Activated naive CD8-positive, alpha-beta T cell treated with anti-CD3 and anti-CD28 coated beads, Interleukin-2, amount 10 ng/mL, durations not matched to agents 7 days and 5 days (primary cell): ENCODE measurements around the gene WTAP. TPM values are rescaled to one million over a fixed set of nuclear protein-coding genes. Genes with fewer than 3 reads are reported as not detected.
"Not testable (repeated sequence)": the region's sequence is repeated elsewhere in the genome, so short reads cannot be mapped to it uniquely, and the experiment has no call there.

Source experiments
- ATAC-seq: fragments of 150-1000 bp; cut with Tn5 transposase; one replicate; pipeline ENCODE4 v1.10.0; 2021; ENCODE audit warnings: low read depth, moderate library complexity
- POLR2A ChIA-PET: fragments of 350-600 bp; sonication (Branson Sonifier 250); formaldehyde crosslinking; loops from one replicate; lab custom pipeline; 2021; ENCODE audit warnings: antibody characterized with exemption; lab: Charles Lee
- DNase-seq: peaks from one replicate; pipeline ENCODE4 v3.0.0; 2021
- H3K27ac Mint-ChIP-seq: one replicate; pipeline ENCODE4 v1.8.0; 2022; ENCODE audit warnings: mild to moderate bottlenecking, mixed read lengths
- H3K27me3 Mint-ChIP-seq: one replicate; pipeline ENCODE4 v1.8.0; 2022; ENCODE audit warnings: mild to moderate bottlenecking, moderate library complexity, mixed read lengths
- H3K36me3 Mint-ChIP-seq: one replicate; pipeline ENCODE4 v1.8.0; 2021; ENCODE audit warnings: mild to moderate bottlenecking, mixed read lengths
- H3K4me1 Mint-ChIP-seq: one replicate; pipeline ENCODE4 v1.8.0; 2021; ENCODE audit warnings: mixed read lengths
- H3K4me3 Mint-ChIP-seq: one replicate; pipeline ENCODE4 v1.8.0; 2022; ENCODE audit warnings: mild to moderate bottlenecking, moderate library complexity, mixed read lengths
- H3K9me3 Mint-ChIP-seq: one replicate; pipeline ENCODE4 v1.8.0; 2021; ENCODE audit warnings: mixed read lengths
- total RNA-seq, 2 experiments: library from RNA; stranded (reverse); gene quantifications; one replicate each; pipeline ENCODE4 v1.2.3, GENCODE V29; 2021

Gene WTAP
- total RNA-seq, 2 experiments from 2014 or later = 127 to 129 TPM

GRCh38 chr6:159725208-159725607 is 2.1 kb upstream of the WTAP start:
- Mint-ChIP-seq H3K36me3 (peaks cover 26% of the 10 kb centered on the region), H3K4me1 (peaks cover 19% of the 10 kb centered on the region)
- H3K9me3 Mint-ChIP-seq, H3K27ac Mint-ChIP-seq, DNase-seq, H3K27me3 Mint-ChIP-seq, H3K4me3 Mint-ChIP-seq, ATAC-seq: not testable (repeated sequence)
- POLR2A ChIA-PET = interaction anchor here (2.2 to 5.4 kb wide), 2 partner anchors 32 to 737 kb away, joined by 5 to 46 read pairs; partner anchors contain the start of gene SOD2

GRCh38 chr6:159726255-159726917 is 920 bp upstream of the WTAP start:
- ATAC-seq (peak; percentile 12), DNase-seq (no peak)
- Mint-ChIP-seq H3K27ac (peak overlapping the region; percentile 98), H3K27me3 (no peaks in the 10 kb centered on the region), H3K4me1 (peaks cover 28% of the 10 kb centered on the region), H3K4me3 (peak overlapping the region; percentile 94), H3K9me3 (peaks cover 4% of the 10 kb centered on the region), H3K36me3 (peaks cover 32% of the 10 kb centered on the region)
- POLR2A ChIA-PET = interaction anchor here (0.8 to 5.4 kb wide), 20 partner anchors 8 to 736 kb away, joined by 3 to 89 read pairs (median 4); partner anchors contain the start of genes ACAT2, MRPL18, SOD2 and TAGAP

- peaks cover 4% of the 10 kb centered on the region for H3K9me3 Mint-ChIP-seq
- ATAC-seq (peak; percentile 46), DNase-seq (no peak)
- H3K27me3 Mint-ChIP-seq = no peaks in the 10 kb centered on the region
- peaks cover 33% of the 10 kb centered on the region for H3K4me1 Mint-ChIP-seq
- H3K36me3 Mint-ChIP-seq = peaks cover 26% of the 10 kb centered on the region
- POLR2A ChIA-PET = interaction anchor here (1.7 to 5.4 kb wide), 7 partner anchors 10 to 62 kb away, joined by 5 to 89 read pairs (median 13); partner anchors contain the start of genes ACAT2, MRPL18, SOD2 and TCP1
- H3K27ac Mint-ChIP-seq = peak overlapping the region; percentile 92
- peak overlapping the region; percentile 85 for H3K4me3 Mint-ChIP-seq
These were observed 575 bp downstream of the WTAP start for GRCh38 chr6:159727717-159728445.

- Mint-ChIP-seq H3K27me3 (no peaks in the 10 kb centered on the region), H3K36me3 (peaks cover 20% of the 10 kb centered on the region), H3K27ac (peak overlapping the region; percentile 92), H3K9me3 (no peaks in the 10 kb centered on the region), H3K4me3 (peak overlapping the region; percentile 85), H3K4me1 (peaks cover 31% of the 10 kb centered on the region)
- POLR2A ChIA-PET = interaction anchor here (0.6 to 5.4 kb wide), 4 partner anchors 33 to 61 kb away, joined by 3 to 89 read pairs (median 44); partner anchors contain the start of genes ACAT2, MRPL18, SOD2 and TCP1
- DNase-seq (no peak), ATAC-seq (no peak)
These were observed 1.2 kb downstream of the WTAP start for GRCh38 chr6:159728531-159728964.

GRCh38 chr6:159729598-159730331 is 2.5 kb downstream of the WTAP start:
- Mint-ChIP-seq H3K27me3 (no peaks in the 10 kb centered on the region), H3K36me3 (peaks cover 11% of the 10 kb centered on the region), H3K9me3 (no peaks in the 10 kb centered on the region), H3K27ac (peak overlapping the region; percentile 34), H3K4me1 (peaks cover 32% of the 10 kb centered on the region), H3K4me3 (peak overlapping the region; percentile 85)
- DNase-seq (no peak), ATAC-seq (no peak)
- POLR2A ChIA-PET = interaction anchor here (4.2 to 5.4 kb wide), 3 partner anchors 32 to 60 kb away, joined by 43 to 89 read pairs (median 46); partner anchors contain the start of genes ACAT2, MRPL18, SOD2 and TCP1

- ATAC-seq (no peak), DNase-seq (no peak)
- Mint-ChIP-seq H3K9me3 (no peaks in the 10 kb centered on the region), H3K4me3 (peak overlapping the region; percentile 12), H3K4me1 (peaks cover 32% of the 10 kb centered on the region), H3K36me3 (peaks cover 11% of the 10 kb centered on the region), H3K27ac (no peak overlapping the region), H3K27me3 (no peaks in the 10 kb centered on the region)
- POLR2A ChIA-PET = interaction anchor here (2.5 to 5.4 kb wide), 3 partner anchors 32 to 60 kb away, joined by 16 to 46 read pairs (median 43); partner anchors contain the start of genes ACAT2, MRPL18, SOD2 and TCP1
These were observed 3.0 kb downstream of the WTAP start for GRCh38 chr6:159730332-159730676.

GRCh38 chr6:159732550-159732949 is 5.2 kb downstream of the WTAP start:
- not testable (repeated sequence) for H3K4me3 Mint-ChIP-seq, H3K9me3 Mint-ChIP-seq, DNase-seq, H3K27me3 Mint-ChIP-seq, H3K27ac Mint-ChIP-seq, ATAC-seq
- Mint-ChIP-seq H3K4me1 (peaks cover 29% of the 10 kb centered on the region), H3K36me3 (peaks cover 11% of the 10 kb centered on the region)
- POLR2A ChIA-PET = interaction anchor here (1.9 to 2.5 kb wide), 2 partner anchors 28 to 58 kb away, joined by 5 to 16 read pairs; partner anchors contain the start of genes MRPL18 and TCP1

- not testable (repeated sequence) for H3K9me3 Mint-ChIP-seq
These were observed 6.1 kb downstream of the WTAP start for GRCh38 chr6:159733395-159733794.

GRCh38 chr6:159736908-159737307 is 9.6 kb downstream of the WTAP start:
- H3K36me3 Mint-ChIP-seq = peaks cover 6% of the 10 kb centered on the region
- no peaks in the 10 kb centered on the region for H3K27me3 Mint-ChIP-seq
- H3K4me3 Mint-ChIP-seq = no peak overlapping the region
- peaks cover 14% of the 10 kb centered on the region for H3K4me1 Mint-ChIP-seq
- POLR2A ChIA-PET = interaction anchor here (2.8 kb wide), 1 partner anchor 10 kb away, joined by 8 read pairs; the partner anchor contains the start of gene WTAP
- H3K27ac Mint-ChIP-seq = no peak overlapping the region
- ATAC-seq (no peak), DNase-seq (no peak)
- H3K9me3 Mint-ChIP-seq = no peaks in the 10 kb centered on the region

More at GRCh38 chr6:159733395-159733794, 6.1 kb downstream of the WTAP start:
- POLR2A ChIA-PET, H3K36me3 Mint-ChIP-seq, ATAC-seq, H3K4me3 Mint-ChIP-seq, DNase-seq, H3K27ac Mint-ChIP-seq, H3K27me3 Mint-ChIP-seq: not testable (repeated sequence)
- peaks cover 36% of the 10 kb centered on the region for H3K4me1 Mint-ChIP-seq

GRCh38 chr6:159739341-159739740 is 12.0 kb downstream of the WTAP start:
- H3K36me3 Mint-ChIP-seq = peaks cover 12% of the 10 kb centered on the region
- POLR2A ChIA-PET = interaction anchor here (0.7 kb wide), 1 partner anchor 42 kb away, joined by 3 read pairs; no protein-coding TSS in a partner anchor

GRCh38 chr6:159742165-159742564 is 14.9 kb downstream of the WTAP start:
- DNase-seq (no peak), ATAC-seq (no peak)
- POLR2A ChIA-PET = no interaction called here
- H3K4me1 Mint-ChIP-seq = peaks cover 22% of the 10 kb centered on the region
- no peak overlapping the region for H3K27ac Mint-ChIP-seq
- no peaks in the 10 kb centered on the region for H3K27me3 Mint-ChIP-seq
- peaks cover 29% of the 10 kb centered on the region for H3K36me3 Mint-ChIP-seq
- H3K9me3 Mint-ChIP-seq = no peaks in the 10 kb centered on the region
- no peak overlapping the region for H3K4me3 Mint-ChIP-seq

More at GRCh38 chr6:159739341-159739740, 12.0 kb downstream of the WTAP start:
- H3K27ac Mint-ChIP-seq = no peak overlapping the region
- H3K4me1 Mint-ChIP-seq = peaks cover 14% of the 10 kb centered on the region
- no peak for ATAC-seq
- no peaks in the 10 kb centered on the region for H3K27me3 Mint-ChIP-seq
- no peak for DNase-seq
- no peak overlapping the region for H3K4me3 Mint-ChIP-seq
- H3K9me3 Mint-ChIP-seq = no peaks in the 10 kb centered on the region

- H3K4me3 Mint-ChIP-seq = no peak overlapping the region
- no peak overlapping the region for H3K27ac Mint-ChIP-seq
- no peaks in the 10 kb centered on the region for H3K27me3 Mint-ChIP-seq
- H3K4me1 Mint-ChIP-seq = peaks cover 15% of the 10 kb centered on the region
- POLR2A ChIA-PET = no interaction called here
- DNase-seq (no peak), ATAC-seq (no peak)
- H3K9me3 Mint-ChIP-seq = no peaks in the 10 kb centered on the region
- H3K36me3 Mint-ChIP-seq = peaks cover 39% of the 10 kb centered on the region
These were observed 17.8 kb downstream of the WTAP start for GRCh38 chr6:159745081-159745480.
